ENCODE results near the gene AURKAIP1.

AURKAIP1 gene

DNA sequence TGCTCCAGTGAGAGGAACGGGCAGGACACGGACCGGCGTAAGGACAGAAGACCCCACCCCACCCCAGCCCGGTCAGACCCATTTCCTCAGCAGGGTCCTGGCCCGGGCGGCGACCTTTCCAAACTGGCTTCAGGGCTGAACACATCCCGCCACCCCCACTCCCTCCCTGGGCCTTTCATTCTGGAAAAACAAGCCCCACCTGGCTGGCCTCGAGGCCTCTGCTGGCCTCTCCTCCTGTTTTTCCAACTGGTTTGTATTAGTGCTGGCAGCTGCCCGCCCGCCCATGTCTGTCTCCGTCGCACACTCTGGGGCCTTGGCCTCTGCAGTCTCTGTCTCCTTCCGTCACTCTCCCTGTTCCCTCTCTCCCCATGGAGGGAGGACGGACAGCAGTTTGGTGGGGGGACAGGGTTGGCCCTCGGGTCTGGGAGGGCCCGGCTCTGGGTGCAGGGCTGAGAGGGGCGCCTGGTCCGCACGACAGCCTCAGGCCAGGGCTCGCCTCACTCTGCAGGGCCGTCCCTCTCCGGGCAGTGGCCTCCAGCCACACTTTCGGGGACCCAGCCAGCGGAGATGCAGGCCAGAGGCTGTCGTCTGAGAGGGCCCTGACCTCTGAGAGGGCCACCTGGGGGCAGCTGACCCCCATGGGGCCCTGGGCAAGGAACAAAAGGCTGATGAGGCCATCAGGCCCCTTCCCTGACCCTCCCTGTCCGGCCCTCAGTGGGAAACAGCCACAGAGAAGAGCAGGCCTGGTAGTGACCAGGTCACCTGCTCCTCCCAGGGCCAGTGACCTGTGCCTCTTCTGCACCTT, 15.1 kb downstream of the AURKAIP1 start:
- no peak overlapping the region for H3K4me3 ChIP-seq (replicated peaks; ENCODE audit: low read depth, low read length)

DNA sequence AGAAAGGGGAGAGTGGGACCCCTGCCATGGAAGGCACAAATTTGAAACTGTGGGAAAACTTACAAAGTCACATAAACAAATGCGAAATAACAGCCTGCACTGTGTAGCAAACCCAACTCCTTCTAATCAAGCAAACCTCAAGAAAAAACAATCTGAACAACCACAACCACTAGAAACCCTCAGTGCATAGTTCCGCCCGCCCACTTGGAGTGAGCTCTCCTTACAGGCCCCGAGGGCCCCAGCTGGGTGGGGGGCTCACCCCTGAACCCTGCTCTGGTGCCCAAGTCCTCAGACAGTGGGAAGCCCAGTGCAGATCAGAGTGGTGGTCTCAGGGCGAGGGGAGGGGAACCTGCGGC, 15.7 kb downstream of the AURKAIP1 start:
- DNase-seq (ENCODE audit: extremely low read depth, insufficient read length) = peak; percentile 8
- H3K27me3 ChIP-seq (replicated peaks; ENCODE audit: control insufficient read depth, insufficient read depth, low read length) = no peaks in the 10 kb centered on the region; the same call in 1 of the 2 replicates
- TF ChIP-seq, protein P1, sequence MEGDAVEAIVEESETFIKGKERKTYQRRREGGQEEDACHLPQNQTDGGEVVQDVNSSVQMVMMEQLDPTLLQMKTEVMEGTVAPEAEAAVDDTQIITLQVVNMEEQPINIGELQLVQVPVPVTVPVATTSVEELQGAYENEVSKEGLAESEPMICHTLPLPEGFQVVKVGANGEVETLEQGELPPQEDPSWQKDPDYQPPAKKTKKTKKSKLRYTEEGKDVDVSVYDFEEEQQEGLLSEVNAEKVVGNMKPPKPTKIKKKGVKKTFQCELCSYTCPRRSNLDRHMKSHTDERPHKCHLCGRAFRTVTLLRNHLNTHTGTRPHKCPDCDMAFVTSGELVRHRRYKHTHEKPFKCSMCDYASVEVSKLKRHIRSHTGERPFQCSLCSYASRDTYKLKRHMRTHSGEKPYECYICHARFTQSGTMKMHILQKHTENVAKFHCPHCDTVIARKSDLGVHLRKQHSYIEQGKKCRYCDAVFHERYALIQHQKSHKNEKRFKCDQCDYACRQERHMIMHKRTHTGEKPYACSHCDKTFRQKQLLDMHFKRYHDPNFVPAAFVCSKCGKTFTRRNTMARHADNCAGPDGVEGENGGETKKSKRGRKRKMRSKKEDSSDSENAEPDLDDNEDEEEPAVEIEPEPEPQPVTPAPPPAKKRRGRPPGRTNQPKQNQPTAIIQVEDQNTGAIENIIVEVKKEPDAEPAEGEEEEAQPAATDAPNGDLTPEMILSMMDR (IDR thresholded peaks at IDR 0.05; ENCODE audit: insufficient read depth, low read length, poor library complexity, severe bottlenecking) = no peak
- H3K4me3 ChIP-seq (replicated peaks; ENCODE audit: low read depth, low read length) = no peak overlapping the region
- H3K36me3 ChIP-seq (ENCODE audit: control insufficient read depth, insufficient read depth, low read length) = no peaks in the 10 kb centered on the region

More for the DNA sequence above, 15.1 kb downstream of the AURKAIP1 start:
- no peak for DNase-seq (ENCODE audit: extremely low read depth, insufficient read length)
- Histone ChIP-seq H3K27me3 (replicated peaks; ENCODE audit: control insufficient read depth, insufficient read depth, low read length) (no peaks in the 10 kb centered on the region), H3K36me3 (ENCODE audit: control insufficient read depth, insufficient read depth, low read length) (no peaks in the 10 kb centered on the region)
- TF ChIP-seq, protein P1 (IDR thresholded peaks at IDR 0.05; ENCODE audit: insufficient read depth, low read length, poor library complexity, severe bottlenecking) = no peak

DNA sequence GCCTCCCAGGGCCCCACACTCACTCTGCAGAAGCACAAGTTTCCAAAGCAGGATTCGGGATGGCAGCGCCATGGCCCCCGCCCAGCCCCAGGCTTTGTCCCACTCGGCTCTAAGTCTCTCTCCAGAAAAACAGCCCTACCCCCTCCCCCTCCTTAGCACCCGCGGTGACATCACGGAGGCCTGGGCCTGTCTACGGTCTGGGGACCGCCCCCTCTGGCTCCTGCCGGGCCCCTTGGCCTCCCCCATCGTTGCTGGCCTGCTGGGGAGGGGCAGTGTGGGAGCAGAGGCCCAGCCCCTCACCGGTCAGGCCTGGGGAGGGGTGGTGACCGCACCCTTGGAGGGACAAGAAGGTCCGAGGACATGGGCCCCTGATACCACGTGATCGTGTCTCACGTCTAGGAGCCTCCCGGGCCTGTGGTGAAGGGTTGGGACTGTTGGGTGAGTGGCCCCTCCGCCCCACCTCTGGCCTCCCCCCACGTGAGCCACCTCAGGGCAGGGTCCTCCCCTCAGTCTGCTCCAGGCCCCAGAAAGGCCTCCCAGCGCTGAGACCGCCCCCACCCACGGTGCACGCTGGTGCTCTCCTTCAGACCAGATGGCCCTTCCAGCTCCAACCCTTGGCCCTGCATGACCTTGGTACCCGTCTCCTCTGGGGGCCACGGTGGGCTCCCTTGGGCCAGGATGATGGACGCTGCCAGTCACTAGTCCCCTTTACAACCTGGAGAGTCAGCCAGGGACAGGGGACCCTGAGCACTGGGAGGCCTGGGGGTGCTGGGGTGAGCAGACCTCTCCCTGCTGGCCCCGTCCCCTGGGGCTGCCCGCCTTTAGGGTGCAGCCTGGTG, 16.4 kb downstream of the AURKAIP1 start, which contains the start of gene MXRA8:
TSS of gene MXRA8 (minus strand) at position 123 of the 839 bp plus-strand sequence. CDS start at position 72, 51 bp downstream.
- DNase-seq (ENCODE audit: extremely low read depth, insufficient read length) = peak; percentile 7
- Histone ChIP-seq H3K4me3 (replicated peaks; ENCODE audit: low read depth, low read length) (no peak within 1 kb of the TSS), H3K36me3 (ENCODE audit: control insufficient read depth, insufficient read depth, low read length) (no peaks in the 10 kb centered on the region), H3K27me3 (replicated peaks; ENCODE audit: control insufficient read depth, insufficient read depth, low read length) (no peaks in the 10 kb centered on the region; the same call in 1 of the 2 replicates)
- TF ChIP-seq, protein P1 (IDR thresholded peaks at IDR 0.05; ENCODE audit: insufficient read depth, low read length, poor library complexity, severe bottlenecking) = no peak

DNA sequence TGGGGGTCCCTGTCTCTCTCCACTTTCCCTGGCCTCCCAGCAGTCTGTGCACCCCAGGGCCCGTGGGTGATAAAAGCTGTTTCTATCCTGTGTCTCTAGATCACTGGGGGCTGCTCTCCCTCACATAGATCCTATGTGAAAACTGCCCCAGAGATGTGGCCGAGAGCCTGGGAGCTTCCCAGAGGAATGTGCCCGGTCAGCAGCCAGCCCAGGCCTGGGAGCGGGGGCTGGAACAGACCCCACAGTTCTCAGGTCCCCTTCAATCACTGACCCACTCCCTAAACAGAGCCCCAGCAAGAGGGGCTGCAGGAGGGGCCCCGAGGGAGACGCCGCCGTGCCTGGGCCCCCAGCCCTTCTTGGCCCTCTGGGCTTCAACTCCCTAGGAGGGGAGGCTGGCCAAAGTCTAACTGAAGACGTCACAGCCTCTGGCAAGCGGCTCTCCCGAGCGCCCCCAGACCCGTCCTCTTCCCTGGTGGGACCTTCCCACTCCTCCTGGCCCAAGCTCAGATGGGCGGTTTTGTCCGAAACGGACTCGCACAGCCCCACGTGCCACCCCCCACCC, 17.1 kb downstream of the AURKAIP1 start:
- no peak for DNase-seq (ENCODE audit: extremely low read depth, insufficient read length)
- Histone ChIP-seq H3K36me3 (ENCODE audit: control insufficient read depth, insufficient read depth, low read length) (no peaks in the 10 kb centered on the region), H3K27me3 (replicated peaks; ENCODE audit: control insufficient read depth, insufficient read depth, low read length) (no peaks in the 10 kb centered on the region; the same call in 1 of the 2 replicates), H3K4me3 (replicated peaks; ENCODE audit: low read depth, low read length) (no peak overlapping the region)
- TF ChIP-seq, protein P1 (IDR thresholded peaks at IDR 0.05; ENCODE audit: insufficient read depth, low read length, poor library complexity, severe bottlenecking) = no peak

DNA sequence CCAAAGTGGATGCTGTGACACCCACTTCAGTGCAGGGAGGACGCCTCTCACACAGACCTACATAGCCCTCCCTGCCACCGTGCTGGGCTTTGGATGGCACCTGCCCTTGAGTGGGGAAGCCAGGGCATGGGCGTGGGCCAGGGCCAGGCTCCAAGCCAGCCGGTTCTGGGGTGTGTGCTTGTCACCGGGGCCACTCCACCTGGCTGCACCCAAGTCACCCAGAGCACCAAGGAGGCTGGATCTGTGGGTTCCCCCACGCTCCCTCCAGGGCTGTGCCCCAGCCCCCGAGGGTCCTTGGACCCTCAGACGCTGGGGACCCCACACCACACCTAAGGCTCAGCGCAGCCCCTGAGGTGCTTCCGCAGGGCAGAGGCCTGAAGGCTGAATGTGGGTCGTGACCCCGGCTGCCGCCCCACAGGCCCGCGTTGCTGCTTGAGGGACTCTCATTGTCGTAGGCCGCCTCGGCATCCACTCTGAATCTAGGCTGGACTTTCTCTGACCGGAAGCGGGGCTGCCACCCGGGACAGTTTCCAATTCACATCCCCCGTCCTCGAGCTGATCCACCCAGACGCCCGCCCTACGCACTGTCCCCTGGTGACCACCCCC, 18.1 kb downstream of the AURKAIP1 start:
- Histone ChIP-seq H3K36me3 (ENCODE audit: control insufficient read depth, insufficient read depth, low read length) (no peaks in the 10 kb centered on the region), H3K27me3 (replicated peaks; ENCODE audit: control insufficient read depth, insufficient read depth, low read length) (no peaks in the 10 kb centered on the region; the same call in 1 of the 2 replicates), H3K4me3 (replicated peaks; ENCODE audit: low read depth, low read length) (no peak overlapping the region)
- TF ChIP-seq, protein P1 (IDR thresholded peaks at IDR 0.05; ENCODE audit: insufficient read depth, low read length, poor library complexity, severe bottlenecking) = no peak
- DNase-seq (ENCODE audit: extremely low read depth, insufficient read length) = no peak

Data from GM06990 (cell line).